SU-DHL-6 (cell line): ENCODE data around the gene AKT1.

Experiments used
- EZH2phosphoT487 ChIP-seq: fragments of 200-600 bp; sonication (generic), shearing (Covaris generic); conservative IDR thresholded peaks from 2 replicates; pipeline ENCODE4 v1.6.1; 2018; ENCODE audit warnings: mild to moderate bottlenecking, antibody characterized with exemption, low read length, moderate library complexity, mixed read lengths
- TF ChIP-seq, protein P1 (sequence below): fragments of 200-600 bp; sonication (generic); IDR thresholded peaks from one replicate; pipeline ENCODE4 v1.5.1; 2017; ENCODE audit warnings: antibody characterized with exemption, mild to moderate bottlenecking, low read length, moderate library complexity; ENCODE audit not compliant: insufficient read depth, poor library complexity, severe bottlenecking

GRCh38 chr14:104779776-104780512, 15.6 kb downstream of the AKT1 start:
- TF ChIP-seq, protein P1, sequence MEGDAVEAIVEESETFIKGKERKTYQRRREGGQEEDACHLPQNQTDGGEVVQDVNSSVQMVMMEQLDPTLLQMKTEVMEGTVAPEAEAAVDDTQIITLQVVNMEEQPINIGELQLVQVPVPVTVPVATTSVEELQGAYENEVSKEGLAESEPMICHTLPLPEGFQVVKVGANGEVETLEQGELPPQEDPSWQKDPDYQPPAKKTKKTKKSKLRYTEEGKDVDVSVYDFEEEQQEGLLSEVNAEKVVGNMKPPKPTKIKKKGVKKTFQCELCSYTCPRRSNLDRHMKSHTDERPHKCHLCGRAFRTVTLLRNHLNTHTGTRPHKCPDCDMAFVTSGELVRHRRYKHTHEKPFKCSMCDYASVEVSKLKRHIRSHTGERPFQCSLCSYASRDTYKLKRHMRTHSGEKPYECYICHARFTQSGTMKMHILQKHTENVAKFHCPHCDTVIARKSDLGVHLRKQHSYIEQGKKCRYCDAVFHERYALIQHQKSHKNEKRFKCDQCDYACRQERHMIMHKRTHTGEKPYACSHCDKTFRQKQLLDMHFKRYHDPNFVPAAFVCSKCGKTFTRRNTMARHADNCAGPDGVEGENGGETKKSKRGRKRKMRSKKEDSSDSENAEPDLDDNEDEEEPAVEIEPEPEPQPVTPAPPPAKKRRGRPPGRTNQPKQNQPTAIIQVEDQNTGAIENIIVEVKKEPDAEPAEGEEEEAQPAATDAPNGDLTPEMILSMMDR = no peak
- TF ChIP-seq EZH2phosphoT487 = no peak
